Activated CD4-positive, alpha-beta T cell treated with anti-CD3 and anti-CD28 coated beads for 36 hours (primary cell): ENCODE measurements around the gene CMSS1. TPM values are rescaled to one million over a fixed set of nuclear protein-coding genes. Genes with fewer than 3 reads are reported as not detected.

ENCODE experiments used
- ATAC-seq: fragments of 200-7000 bp; cut with Tn5 transposase; one replicate; pipeline ENCODE4 v1.10.0; 2021; ENCODE audit warnings: mild to moderate bottlenecking, moderate library complexity
- CTCF ChIA-PET: fragments of 350-600 bp; sonication (Branson Sonifier 250); formaldehyde crosslinking; loops from one replicate; lab custom pipeline; 2021; ENCODE audit warnings: antibody characterized with exemption; lab: Charles Lee
- POLR2A ChIA-PET: fragments of 350-600 bp; sonication (Branson Sonifier 250); formaldehyde crosslinking; loops from one replicate; lab custom pipeline; 2021; ENCODE audit warnings: antibody characterized with exemption, inconsistent platforms; lab: Charles Lee
- DNase-seq: peaks from one replicate; pipeline ENCODE4 v3.0.0-alpha.2; 2020
- H3K27ac Mint-ChIP-seq: one replicate; pipeline ENCODE4 v1.8.0; 2021; ENCODE audit warnings: mixed read lengths
- H3K27me3 Mint-ChIP-seq: one replicate; pipeline ENCODE4 v1.8.0; 2021; ENCODE audit warnings: mixed read lengths
- H3K36me3 Mint-ChIP-seq: one replicate; pipeline ENCODE4 v1.8.0; 2021; ENCODE audit warnings: low read depth, mixed read lengths
- H3K4me1 Mint-ChIP-seq: one replicate; pipeline ENCODE4 v1.8.0; 2021; ENCODE audit warnings: mixed read lengths
- H3K4me3 Mint-ChIP-seq: one replicate; pipeline ENCODE4 v1.8.0; 2021; ENCODE audit warnings: mild to moderate bottlenecking, moderate library complexity, mixed read lengths
- H3K9me3 Mint-ChIP-seq: one replicate; pipeline ENCODE4 v1.8.0; 2021; ENCODE audit warnings: low read depth, mixed read lengths
- intact Hi-C, 2 experiments: fragments of 100-400 bp; cut with DNase I in 1 of 2; cut with micrococcal nuclease in 1 of 2; formaldehyde crosslinking; loops; one replicate each; pipeline versions ENCODE4 v1.14.2 to v1.15.1; 2022 to 2024; cut with DNase I, micrococcal nuclease
- total RNA-seq, 2 experiments: library from RNA; stranded (reverse); gene quantifications; one replicate each; pipeline ENCODE4 v1.2.3, GENCODE V29; 2021

Gene CMSS1
- total RNA-seq, 2 experiments from 2014 or later, result 94.0 to 96.3 TPM

DNA sequence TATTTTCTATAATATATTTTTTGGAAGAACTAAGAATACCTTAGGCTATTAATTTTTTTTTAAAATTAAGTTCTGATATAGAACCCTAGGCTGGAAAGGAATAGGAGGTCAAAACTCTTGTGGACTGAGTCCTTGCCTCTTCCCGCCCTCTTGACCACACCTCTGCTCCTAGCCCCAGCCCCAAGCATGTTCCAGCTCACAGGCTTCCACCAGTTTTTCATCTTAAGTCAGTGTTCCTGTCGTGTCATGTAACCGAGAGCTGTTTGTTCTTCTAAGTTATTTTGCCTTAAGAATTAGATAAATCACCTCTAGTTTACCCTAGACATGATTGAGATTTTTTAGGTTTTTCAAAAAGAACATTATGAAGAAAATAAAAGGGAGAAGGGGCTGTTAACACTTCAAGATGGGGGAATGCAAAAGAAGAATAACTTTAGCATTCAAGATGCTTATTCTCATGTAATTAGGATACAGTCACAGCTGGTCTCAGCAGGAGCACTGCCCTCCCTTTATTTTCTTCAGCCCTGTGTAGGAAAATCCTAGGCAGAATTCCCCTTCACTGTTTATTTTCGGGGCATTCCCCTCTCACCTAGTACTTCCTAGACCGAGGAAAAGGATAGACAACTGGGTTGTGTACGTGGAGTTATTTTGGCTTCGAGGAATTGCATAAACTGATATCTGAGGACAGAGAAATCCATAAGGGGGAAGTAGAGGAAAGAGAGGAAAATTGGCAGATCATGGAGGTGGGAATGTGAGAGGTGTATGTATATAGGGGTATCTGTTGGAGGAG lies 110.2 kb downstream of the CMSS1 start:
- H3K4me1 Mint-ChIP-seq, result no peaks in the 10 kb centered on the region
- no peaks in the 10 kb centered on the region for H3K27me3 Mint-ChIP-seq
- H3K4me3 Mint-ChIP-seq, result no peak overlapping the region
- H3K36me3 Mint-ChIP-seq, result peaks cover 18% of the 10 kb centered on the region
- intact Hi-C loops, result no loop called here
- DNase-seq (no peak), ATAC-seq (no peak)
- no peak overlapping the region for H3K27ac Mint-ChIP-seq
- ChIA-PET CTCF (no interaction called here), POLR2A (no interaction called here)
- H3K9me3 Mint-ChIP-seq, result no peaks in the 10 kb centered on the region

DNA sequence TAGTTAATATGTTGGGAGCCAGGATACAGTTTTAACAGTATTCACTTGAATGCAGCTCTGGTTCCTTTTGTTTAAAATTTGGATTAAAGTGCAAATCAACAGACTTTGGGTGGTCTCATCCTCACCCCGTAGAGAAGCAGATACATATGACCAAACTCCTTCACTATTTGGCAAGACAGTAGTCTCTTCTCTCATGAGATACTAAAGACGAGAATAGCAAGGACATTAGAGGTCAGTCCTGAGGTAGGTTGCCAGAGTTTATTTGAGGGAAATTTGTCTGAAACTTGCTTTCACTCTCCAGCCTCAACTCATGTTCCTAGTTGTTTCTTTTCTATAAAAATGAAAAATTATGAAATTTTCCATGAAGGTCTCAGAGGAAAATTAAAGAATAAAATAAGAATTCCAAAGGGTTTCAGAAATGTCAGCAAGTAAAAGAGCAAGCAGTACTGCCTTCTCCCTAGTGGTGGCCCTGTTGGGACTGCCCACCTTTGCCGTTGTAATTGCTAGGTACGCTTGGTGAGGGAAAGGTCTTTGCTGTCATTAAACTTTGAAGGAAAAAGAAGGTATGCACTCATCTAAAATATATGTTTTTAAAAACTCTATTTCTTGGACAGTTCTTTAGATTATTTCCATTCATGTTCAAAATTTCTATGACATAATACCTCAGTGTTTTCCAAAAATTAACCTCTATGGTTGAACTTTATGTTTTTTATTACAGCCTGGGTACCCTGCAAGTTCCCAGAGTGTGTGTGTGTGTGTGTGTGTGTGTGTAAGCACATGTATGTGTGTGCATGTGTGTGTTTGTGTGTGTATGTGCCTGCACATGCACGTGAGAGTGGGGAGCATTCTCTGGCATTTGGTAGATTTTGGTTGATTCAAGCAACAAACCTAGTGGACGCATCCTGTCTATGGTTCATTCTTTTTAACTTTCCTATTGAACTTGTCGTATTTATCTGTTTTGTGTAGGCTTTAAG lies 111.4 kb downstream of the CMSS1 start:
- CTCF ChIA-PET, result no interaction called here
- H3K4me1 Mint-ChIP-seq, result no peaks in the 10 kb centered on the region
- no peak for DNase-seq

DNA sequence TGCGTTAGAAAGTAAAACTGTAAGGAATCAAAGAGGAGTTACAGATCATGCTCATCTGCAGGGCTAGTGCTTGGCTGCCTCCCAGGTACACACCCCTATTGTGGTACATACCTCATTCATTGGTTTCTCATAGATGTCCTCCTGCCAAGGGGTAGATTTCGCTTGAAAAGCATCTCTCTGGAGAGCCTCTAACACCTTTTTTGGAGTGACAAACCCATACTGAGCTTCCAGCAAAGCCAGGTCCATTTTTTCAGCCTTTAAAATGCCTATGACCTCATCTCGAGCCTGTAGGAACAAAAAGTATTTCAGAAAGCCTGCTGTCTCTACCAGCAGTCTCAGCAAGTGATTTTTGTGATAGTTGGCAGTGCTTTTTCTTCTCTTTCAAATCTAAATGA lies 112.1 kb downstream of the CMSS1 start:
- ChIA-PET POLR2A (no interaction called here), CTCF (no interaction called here)
- no peak for DNase-seq
- peaks cover 16% of the 10 kb centered on the region for H3K36me3 Mint-ChIP-seq
- no peak overlapping the region for H3K4me3 Mint-ChIP-seq
- H3K9me3 Mint-ChIP-seq, result no peaks in the 10 kb centered on the region
- no peaks in the 10 kb centered on the region for H3K27me3 Mint-ChIP-seq
- ATAC-seq, result no peak
- H3K27ac Mint-ChIP-seq, result no peak overlapping the region
- H3K4me1 Mint-ChIP-seq, result no peaks in the 10 kb centered on the region
- intact Hi-C loops, result no loop called here

More for the DNA sequence above, 111.4 kb downstream of the CMSS1 start:
- POLR2A ChIA-PET, result no interaction called here
- Mint-ChIP-seq H3K9me3 (no peaks in the 10 kb centered on the region), H3K27ac (no peak overlapping the region), H3K4me3 (no peak overlapping the region), H3K27me3 (no peaks in the 10 kb centered on the region), H3K36me3 (peaks cover 13% of the 10 kb centered on the region)
- intact Hi-C loops, result no loop called here
- ATAC-seq, result no peak

DNA sequence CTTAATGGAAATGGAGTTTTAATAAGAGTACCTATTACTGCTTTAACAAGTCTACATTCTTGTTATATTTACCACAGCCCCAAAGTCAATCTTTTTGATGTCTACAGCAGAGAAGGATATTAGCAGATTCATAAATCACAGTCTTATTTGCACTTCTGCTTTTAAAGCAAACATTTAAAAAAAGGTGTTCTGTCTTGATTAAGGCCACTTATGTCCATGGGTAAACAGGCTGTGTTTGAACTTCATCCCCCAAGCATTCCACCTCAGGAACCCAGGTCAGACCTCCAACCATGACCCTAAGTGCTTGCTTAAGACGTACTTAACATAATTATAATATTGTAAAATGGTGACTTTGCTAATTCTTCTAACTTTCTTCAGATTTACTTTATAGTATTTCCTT lies 113.4 kb downstream of the CMSS1 start:
- intact Hi-C loops, result no loop called here
- ATAC-seq (no peak), DNase-seq (no peak)
- H3K4me1 Mint-ChIP-seq, result no peaks in the 10 kb centered on the region
- no peak overlapping the region for H3K27ac Mint-ChIP-seq
- H3K9me3 Mint-ChIP-seq, result no peaks in the 10 kb centered on the region
- no peak overlapping the region for H3K4me3 Mint-ChIP-seq
- peaks cover 13% of the 10 kb centered on the region for H3K36me3 Mint-ChIP-seq
- ChIA-PET CTCF (no interaction called here), POLR2A (no interaction called here)
- no peaks in the 10 kb centered on the region for H3K27me3 Mint-ChIP-seq

DNA sequence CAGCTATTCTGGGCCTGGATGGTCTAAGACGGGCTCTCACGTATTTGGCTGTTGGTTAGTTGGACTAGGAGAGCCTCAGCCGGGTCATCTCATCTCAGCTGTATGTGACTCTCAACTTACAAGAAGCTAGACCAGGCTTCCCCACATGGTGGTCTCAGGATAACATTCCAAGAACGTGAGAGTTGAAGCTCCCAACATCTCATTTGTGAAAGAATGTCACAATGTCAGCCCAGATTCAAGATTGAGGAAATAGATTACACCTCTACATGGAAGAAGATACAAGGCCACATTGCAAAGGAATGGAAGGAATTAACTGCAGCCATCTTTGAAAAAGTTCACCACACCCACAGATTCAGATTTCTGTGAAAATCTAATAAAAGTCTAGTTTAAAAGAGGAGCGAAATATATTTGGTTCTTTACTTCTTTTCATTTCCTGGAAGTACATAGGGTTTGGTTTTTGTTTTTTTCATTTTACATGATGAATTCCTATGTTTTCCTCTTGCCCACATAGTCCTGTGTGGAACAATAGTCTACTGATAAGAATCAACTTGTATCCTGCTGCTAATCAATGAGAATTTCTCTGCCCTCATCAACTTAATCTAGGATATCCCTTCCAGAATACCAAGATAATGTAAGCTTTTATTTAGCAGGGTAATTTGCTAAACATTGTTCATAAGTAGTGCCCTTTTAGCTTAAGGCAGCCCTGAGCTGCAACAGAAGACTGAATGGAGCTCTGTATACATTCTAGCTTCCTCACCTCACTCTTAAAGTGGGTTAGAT lies 116.5 kb downstream of the CMSS1 start:
- Mint-ChIP-seq H3K36me3 (peaks cover 10% of the 10 kb centered on the region), H3K9me3 (no peaks in the 10 kb centered on the region), H3K27me3 (no peaks in the 10 kb centered on the region), H3K27ac (no peak overlapping the region), H3K4me3 (no peak overlapping the region), H3K4me1 (peaks cover 12% of the 10 kb centered on the region)
- intact Hi-C loops, result no loop called here
- POLR2A ChIA-PET, result no interaction called here
- ATAC-seq (no peak), DNase-seq (no peak)
- CTCF ChIA-PET, result interaction anchor here (0.6 to 1.1 kb wide), 2 partner anchors 630 to 656 kb away, joined by 3 read pairs; no protein-coding TSS in a partner anchor

DNA sequence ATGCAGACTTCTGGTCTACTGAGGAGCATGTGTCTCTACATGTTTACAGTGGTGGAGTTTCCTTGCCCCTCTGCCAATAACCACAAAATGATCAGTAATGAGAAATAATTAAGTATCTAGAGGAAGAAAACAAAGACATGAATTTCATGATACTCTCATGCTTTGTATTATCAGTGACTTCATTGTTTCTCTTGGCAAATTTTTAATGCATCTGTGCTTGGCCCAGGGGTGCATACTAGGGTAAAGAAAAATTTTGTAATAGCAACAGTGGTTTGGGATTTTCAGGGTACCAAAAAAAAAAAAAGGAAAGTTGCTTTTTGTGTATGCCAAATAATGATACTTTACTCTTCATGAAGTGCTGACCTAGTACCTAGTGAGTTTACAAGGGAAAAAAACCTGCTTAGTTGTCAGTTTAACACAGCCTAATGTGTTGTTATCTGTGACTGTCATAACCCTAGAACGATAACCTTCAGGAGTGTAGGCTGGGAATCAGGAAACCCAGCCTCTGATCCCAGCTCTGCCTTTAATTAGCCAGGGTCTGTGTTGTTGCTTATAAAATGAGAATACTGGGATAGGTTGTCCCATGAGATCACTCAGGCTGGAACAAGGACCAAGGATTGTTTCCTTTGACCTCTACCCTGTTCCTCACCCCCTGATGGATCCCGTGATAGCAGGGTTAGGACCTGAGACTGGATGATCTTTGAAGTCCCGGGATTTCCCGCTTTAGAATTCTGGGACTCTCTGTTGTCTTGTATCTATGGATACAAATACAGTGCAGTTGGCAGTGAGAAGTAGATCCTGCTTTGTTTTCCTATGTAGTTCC lies 117.5 kb downstream of the CMSS1 start:
- H3K27me3 Mint-ChIP-seq, result no peaks in the 10 kb centered on the region
- H3K4me3 Mint-ChIP-seq, result no peak overlapping the region
- peaks cover 10% of the 10 kb centered on the region for H3K36me3 Mint-ChIP-seq
- CTCF ChIA-PET, result interaction anchor here (1.1 kb wide), 1 partner anchor 655 kb away, joined by 3 read pairs; no protein-coding TSS in a partner anchor
- no peak for DNase-seq
- no peak overlapping the region for H3K27ac Mint-ChIP-seq
- POLR2A ChIA-PET, result no interaction called here
- ATAC-seq, result no peak
- intact Hi-C loops, result no loop called here
- H3K9me3 Mint-ChIP-seq, result no peaks in the 10 kb centered on the region
- H3K4me1 Mint-ChIP-seq, result peaks cover 12% of the 10 kb centered on the region

DNA sequence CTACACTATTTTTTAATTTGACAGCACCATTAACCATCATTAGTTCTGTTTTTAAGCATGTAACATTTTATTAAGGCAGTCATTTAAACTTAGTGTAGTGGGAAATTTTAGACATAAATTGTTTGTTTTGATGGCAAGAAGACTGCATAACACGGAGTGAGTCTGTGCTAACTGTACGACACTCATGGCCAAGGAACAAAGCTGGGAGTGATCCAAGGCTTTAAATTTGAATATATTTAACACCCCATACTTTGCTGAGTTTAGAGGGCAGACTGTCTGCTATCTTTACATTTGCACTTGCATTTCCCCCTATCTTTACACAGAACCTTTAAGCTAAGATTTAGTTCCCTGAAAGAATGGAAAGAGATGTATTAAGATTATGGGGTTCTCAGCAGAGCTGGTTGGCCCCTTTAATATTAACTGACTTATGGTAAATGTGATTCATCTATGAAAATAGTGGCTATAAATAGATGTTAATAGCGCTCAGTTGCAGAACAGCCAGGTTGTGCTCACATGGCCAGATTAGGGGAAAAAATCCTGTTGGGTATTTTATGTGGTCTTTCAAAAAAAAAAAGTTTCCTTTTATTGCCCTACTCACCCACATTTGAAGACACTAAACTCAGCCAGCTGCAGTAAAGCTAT lies 120.7 kb downstream of the CMSS1 start:
- no peak overlapping the region for H3K27ac Mint-ChIP-seq
- no peak overlapping the region for H3K4me3 Mint-ChIP-seq
- H3K27me3 Mint-ChIP-seq, result no peaks in the 10 kb centered on the region
- H3K4me1 Mint-ChIP-seq, result peaks cover 12% of the 10 kb centered on the region
- peaks cover 3% of the 10 kb centered on the region for H3K36me3 Mint-ChIP-seq
- no peaks in the 10 kb centered on the region for H3K9me3 Mint-ChIP-seq
- intact Hi-C loops, result no loop called here
- ATAC-seq (no peak), DNase-seq (no peak)
- POLR2A ChIA-PET, result no interaction called here
- CTCF ChIA-PET, result no interaction called here

DNA sequence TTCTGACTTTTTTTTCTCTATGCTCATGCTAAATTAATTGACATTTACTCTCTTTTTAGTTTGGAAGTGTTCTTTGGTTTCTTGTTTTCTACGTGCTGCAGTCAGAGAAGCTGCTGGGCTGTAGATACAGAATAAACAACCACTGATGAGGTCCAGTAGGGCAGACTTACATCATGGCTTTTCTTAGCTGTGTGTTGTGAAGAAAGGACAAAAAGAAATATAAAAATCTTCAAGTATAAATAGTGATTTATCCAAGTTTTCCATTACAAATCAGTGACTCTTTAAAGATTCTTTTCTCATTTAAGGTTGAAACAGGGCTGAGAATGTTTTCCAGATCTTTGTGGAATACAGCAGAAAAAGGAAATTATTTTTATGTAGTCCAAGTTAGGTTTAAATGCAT lies 122.2 kb downstream of the CMSS1 start:
- H3K4me3 Mint-ChIP-seq, result no peak overlapping the region
- no peak overlapping the region for H3K27ac Mint-ChIP-seq
- DNase-seq (no peak), ATAC-seq (no peak)
- H3K4me1 Mint-ChIP-seq, result peaks cover 12% of the 10 kb centered on the region
- no peaks in the 10 kb centered on the region for H3K9me3 Mint-ChIP-seq
- POLR2A ChIA-PET, result no interaction called here
- H3K27me3 Mint-ChIP-seq, result no peaks in the 10 kb centered on the region
- no peaks in the 10 kb centered on the region for H3K36me3 Mint-ChIP-seq
- intact Hi-C loops, result no loop called here
- CTCF ChIA-PET, result interaction anchor here (0.6 kb wide), 1 partner anchor 1167 kb away, joined by 3 read pairs; no protein-coding TSS in a partner anchor

DNA sequence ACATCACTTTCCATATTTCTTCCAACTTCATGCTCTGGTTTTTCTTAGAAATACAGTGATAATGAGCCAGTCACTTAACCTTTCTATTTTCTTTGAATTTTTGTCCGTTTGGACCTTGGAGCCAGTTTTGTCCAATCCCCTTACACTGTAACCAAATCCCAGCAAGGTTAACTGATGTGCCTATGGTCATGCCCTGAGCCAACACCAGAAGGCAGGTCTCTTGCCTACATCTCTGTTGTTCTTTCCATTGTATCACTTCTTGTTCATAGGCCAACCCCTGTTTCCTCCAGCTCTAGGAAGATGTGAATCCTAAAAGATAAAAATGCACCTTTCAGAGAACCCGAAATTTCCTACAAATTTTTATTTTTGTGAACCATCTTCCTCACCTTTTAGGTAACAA lies 122.7 kb downstream of the CMSS1 start:
- Mint-ChIP-seq H3K36me3 (no peaks in the 10 kb centered on the region), H3K27me3 (no peaks in the 10 kb centered on the region), H3K4me1 (peaks cover 12% of the 10 kb centered on the region), H3K27ac (no peak overlapping the region), H3K9me3 (no peaks in the 10 kb centered on the region), H3K4me3 (no peak overlapping the region)
- POLR2A ChIA-PET, result no interaction called here
- CTCF ChIA-PET, result interaction anchor here (0.5 kb wide), 1 partner anchor 348 kb away, joined by 4 read pairs; no protein-coding TSS in a partner anchor
- intact Hi-C loops, result no loop called here
- no peak for ATAC-seq
- DNase-seq, result no peak

DNA sequence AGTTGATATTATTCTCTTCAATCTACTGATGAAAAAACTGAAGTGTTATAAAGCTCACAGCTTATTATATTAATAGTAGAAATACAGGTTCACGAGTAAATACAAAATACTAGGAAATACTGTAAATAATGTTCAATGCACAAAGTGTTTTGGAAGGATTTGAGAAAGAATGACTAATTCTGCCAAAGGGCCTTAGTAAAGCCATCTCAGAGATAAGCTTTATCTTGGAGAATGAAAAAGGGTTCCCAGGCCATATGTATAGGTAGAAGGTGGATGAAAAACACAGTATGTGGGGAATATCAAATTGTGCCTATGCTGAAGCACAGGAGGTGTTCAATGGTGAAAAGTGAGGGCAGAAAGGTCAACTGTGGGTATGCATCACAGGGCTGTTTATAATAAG lies 123.5 kb downstream of the CMSS1 start:
- DNase-seq (no peak), ATAC-seq (no peak)
- Mint-ChIP-seq H3K4me1 (peaks cover 12% of the 10 kb centered on the region), H3K36me3 (no peaks in the 10 kb centered on the region), H3K4me3 (no peak overlapping the region), H3K27me3 (no peaks in the 10 kb centered on the region), H3K9me3 (no peaks in the 10 kb centered on the region), H3K27ac (no peak overlapping the region)
- intact Hi-C loops, result no loop called here
- POLR2A ChIA-PET, result no interaction called here
- CTCF ChIA-PET, result no interaction called here
